HTR-8/SVneo (cell line): ENCODE data around the gene SLF1.

Experiments used
- DNase-seq: peaks from one replicate; pipeline ENCODE4 v3.0.0; 2011; ENCODE audit warnings: low spot score, mixed read lengths; ENCODE audit not compliant: insufficient read length
- FAIRE-seq: peaks from 2 replicates; lab custom pipeline; 2011; peaks lifted over from hg19 to GRCh38; lab: Jason Lieb, UNC

The SLF1 gene

DNA sequence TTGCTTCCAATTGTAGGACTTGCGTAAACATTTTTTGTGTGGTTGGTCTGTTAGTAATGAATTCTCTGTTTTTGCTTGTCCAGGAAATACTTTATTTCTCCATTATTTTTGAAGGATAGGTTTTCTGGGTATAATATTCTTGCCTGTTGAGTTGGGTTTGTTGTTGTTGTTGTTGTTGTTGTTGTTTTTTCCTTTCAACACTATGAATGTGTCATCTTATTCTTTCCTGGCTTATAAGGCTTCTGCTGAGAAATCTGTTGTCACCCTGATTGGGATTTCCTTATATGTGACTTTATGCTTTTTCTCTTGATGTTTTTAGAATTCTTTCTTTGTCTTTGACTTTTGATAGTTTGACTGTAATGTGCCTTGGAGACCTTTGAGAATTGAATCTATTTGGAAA is 39.8 kb downstream of the SLF1 start:
- no peak for FAIRE-seq
- DNase-seq = no peak

DNA sequence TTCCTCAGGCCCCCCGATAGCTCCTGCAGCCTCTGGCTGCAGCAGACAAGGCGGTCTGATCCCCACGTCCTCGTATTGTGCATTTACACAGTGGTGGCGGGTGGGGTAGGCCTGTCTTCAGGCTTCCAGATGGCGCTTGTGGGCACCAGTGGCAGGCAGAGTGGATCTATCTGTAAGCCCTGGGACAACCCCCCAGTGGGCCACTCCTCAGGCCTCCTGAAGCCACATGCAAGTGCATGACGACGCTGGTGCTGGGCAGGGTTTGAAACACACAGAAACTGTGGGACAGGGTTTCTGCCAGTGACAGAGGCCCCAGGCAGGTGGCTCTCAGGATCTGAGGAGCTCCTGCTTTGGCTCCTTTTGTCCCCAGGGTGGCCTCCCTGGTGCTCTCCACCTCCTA is 42.0 kb downstream of the SLF1 start:
- DNase-seq (no peak), FAIRE-seq (no peak)

DNA sequence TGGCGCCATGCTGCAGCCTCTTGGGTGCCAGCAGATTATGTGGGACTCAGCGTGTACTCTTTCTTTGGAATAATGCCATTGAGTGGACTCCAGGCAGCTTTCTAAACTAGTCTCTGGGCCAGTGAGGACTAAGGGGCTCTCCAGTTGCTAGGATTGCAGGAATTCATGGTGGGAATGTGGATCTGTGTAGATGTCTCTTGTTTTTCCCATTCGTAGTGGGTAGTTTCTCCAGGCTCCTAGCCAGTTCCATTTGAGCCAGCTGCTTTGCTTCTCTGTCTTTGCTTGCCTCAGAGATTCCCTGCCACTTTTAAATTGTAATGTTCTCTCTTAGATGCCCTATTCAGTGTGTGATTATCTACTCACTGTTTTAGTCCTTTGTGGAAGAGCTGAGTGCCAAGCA is 42.6 kb downstream of the SLF1 start:
- FAIRE-seq (no peak), DNase-seq (no peak)

DNA sequence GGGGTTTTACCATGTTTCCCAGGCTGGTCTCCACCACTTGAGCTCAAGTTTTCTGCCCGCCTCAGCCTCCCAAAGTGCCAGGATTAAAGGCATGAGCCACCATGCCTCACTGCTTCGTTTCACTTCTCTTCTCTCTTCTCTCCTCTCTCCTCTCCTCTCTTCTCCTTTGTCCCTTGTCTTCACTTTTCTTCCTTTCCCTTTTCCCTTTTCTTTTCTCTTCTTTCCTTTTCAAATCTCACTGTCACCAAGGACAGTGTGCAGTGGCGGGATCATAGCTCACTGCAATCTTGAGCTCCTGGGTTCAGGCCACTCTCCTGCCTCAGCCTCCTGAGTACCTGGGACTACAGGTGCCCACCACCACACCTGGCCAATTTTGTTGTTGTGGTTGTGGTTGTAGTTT is 49.5 kb downstream of the SLF1 start:
- no peak for FAIRE-seq

DNA sequence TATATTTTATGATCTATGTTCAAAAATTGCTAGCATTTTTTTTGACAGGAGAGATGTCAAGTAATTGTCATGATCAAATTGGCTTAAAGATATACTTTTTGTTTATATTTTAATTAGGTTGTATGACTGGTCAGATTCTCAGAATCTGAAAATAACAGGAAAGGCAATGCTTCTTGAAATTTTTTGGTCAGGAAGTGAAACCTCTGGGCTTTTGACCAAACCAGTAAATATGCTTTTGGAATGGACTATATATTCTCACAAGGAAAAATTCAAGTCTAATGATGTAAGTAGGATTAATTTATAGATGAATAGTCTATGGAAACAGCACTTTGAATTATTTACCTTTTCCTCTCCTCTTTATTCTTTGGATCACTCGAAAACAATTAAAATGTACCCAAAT is 52.3 kb downstream of the SLF1 start:
- DNase-seq (no peak), FAIRE-seq (no peak)

More for the DNA sequence above, 49.5 kb downstream of the SLF1 start:
- DNase-seq = no peak

DNA sequence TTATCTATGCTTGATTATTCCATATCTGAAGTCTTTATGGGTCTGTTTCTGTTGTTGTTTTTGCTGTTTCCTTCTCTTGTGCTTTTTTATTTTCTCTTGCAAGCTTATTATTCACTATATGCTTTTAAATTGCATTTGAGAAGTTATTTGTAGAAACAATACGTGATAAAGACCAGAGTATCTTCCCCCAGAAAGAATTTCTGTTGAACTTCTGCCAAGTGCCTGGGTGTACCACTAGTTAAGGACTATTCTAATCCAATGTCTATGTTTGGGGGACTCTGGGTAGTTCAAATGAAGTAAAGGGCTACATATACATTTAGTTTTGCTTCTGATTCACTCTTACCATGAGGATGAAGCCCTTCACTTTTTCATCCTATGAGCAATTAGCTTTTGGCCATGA is 54.3 kb downstream of the SLF1 start:
- FAIRE-seq = no peak
- DNase-seq = no peak

DNA sequence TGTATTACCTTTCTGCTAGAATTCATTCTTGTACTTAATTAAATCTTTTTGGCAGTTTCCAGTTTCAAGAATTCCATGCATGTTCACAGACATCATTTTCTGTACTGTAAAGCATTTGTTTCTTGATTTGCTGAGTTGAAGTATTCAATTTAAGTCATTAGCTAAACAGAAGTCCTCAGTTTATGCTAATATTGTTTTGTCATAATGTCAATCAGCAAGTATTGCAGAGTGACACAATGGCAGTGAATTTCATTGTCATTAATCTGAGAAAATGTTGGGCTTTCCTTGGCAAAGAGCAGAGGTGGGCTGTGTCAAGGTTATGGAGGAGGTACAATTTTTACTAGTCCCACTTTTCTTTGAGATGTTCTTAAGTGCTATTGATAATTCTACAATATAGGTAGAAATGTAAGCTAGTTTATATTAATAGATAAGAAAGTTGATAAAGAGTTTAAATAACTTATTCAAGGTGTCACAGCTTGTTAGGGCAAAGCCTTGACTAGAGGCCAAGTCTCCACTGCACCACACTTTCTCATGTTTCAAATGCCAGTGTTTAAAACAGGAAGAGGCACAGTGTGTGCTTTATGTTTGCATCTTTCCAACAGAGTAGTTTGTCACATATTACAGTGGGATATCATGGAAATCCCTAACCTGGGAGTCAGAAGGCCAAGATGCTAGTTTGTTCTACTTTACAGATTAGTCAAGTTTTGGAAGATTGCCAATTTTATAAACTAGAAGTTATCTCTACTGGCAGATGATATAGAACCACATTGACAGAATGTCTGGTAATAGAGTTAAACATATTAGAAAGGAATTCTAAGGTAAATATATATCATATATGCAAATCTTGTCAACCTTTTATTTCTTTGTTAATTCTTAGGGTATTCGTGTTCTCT is 56.3 kb downstream of the SLF1 start:
- FAIRE-seq = peak; percentile 40

DNA sequence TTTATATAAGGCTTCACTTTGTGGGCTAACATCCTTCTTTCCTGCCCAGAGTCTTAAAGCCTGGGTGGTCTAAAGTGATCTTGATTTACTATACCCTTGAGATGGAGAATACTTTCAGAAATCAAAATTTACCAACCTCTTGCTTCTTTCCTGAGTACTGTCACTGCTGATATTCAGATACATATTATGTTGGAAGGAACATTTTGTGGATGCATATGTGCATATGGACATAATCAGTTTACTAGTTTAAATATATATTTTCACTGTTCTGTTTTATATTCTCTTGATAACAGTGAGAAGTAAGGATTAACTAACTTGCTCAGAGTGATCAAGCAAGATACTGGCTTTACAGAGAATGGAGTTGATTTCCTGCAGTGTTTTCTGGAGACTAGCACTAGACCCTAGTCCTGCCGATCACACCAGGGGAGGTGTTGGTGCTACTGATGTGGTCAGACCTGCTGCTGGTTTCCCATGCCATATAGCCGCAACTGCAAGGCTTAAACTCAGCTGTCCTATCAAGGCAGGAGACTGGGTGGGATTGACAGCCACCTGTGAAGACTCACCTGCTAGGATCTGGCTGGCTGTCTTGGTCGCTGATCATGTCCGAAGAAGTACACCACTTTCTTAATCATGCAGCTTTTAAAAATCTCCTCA is 57.6 kb downstream of the SLF1 start:
- FAIRE-seq = no peak
- no peak for DNase-seq

More for the DNA sequence above, 56.3 kb downstream of the SLF1 start:
- no peak for DNase-seq

DNA sequence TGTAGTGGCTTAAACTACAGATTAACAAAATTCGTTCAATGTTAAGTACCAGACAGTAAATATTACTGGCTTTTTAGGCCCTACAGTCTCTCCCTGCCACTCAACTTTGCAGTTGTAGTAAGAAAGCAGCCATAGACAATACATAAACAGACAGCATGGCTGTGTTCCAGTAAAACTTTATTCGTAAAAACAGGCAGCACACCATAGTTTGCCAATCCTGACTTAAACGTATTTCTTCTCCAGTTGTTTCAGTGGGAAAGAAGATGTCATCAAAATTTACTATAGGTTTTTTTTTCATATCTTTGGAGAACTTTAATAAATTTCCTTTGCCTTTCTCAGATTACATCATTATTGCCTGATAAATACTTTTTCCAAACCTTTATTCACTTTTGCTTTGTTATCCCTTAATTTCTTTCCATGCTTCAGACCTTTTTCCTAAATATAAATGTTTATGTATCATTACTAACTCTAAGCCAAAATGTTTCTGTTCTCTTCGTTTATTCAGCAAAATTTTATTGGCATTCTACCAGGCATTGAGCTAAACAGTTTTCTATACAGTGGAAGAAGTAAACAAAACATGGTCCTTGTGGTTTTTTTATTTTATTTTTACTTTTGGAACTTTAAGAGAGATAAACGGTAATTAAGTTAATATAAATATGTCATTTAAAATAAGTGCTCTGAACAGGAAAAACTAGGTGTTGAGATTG is 64.5 kb downstream of the SLF1 start:
- FAIRE-seq = no peak

DNA sequence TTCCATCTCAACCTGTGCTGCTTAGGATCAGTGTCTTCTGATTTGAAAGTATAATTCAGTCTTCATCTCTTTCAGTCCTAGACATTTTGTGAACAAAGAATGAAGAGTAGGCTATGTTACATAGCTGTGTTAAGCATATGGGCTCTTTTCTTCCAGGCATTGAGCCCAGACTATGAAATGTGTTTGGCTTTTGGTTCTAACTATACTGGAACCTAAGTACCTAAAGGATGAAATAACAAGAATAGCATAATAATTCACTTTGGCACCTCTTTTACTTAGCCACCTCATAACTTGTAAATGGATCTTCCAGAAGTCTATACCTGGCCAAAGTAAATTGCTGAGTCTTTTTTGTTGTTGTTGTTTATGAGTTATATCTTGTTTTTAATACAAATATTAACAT is 71.4 kb downstream of the SLF1 start:
- no peak for FAIRE-seq
- DNase-seq = no peak

More for the DNA sequence above, 64.5 kb downstream of the SLF1 start:
- DNase-seq = no peak

DNA sequence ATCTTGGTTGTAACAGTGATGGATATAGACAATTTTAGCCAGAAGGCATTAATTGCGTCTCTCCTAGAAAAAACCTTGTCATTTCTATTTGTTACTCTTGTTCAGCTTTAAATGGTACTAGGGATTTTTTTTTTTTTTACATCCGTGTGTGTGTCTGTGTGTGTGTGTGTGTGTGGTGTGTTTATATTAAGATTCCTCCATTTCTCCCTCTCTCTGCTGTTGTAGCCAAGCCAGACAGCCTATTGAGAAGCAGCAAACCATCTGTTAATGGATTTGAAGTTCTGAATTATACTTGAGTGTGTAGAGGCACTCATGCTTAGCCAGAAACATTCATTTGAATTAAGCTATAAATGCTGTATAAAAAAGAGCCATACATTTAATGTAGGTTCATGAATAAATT is 72.3 kb downstream of the SLF1 start:
- FAIRE-seq (no peak), DNase-seq (no peak)

DNA sequence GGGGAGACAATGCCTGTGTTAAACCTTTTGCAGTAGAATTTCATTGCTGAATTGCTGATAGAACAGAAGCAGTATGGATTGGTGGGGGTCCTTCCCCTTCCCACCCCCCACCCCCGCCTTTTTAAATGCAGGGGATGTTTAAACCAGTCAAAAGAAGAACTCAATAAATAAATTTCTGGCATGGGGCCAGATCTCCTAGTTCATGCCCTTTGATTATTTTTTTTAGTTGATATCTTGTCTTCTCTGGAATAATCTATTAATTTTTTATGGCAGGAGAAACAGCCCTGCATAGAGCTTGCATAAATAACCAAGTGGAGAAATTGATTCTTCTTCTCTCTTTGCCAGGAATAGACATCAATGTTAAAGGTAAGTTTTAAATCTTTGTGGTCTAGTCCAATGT is 72.8 kb downstream of the SLF1 start:
- FAIRE-seq (no peak), DNase-seq (no peak)

DNA sequence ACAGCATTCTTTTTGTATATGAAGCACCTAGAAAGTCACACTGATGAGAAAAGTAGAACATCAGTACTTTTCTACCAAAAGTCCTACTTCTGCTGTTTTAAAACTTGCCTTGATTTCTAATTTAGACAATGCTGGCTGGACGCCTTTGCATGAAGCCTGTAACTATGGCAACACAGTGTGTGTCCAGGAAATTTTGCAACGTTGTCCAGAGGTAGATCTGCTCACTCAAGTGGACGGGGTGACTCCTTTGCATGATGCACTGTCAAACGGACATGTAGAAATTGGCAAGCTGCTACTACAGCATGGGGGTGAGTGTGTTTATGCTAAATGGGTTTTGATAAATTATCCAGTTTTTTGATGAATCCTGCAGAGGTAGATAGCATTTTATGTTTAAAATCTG is 73.5 kb downstream of the SLF1 start:
- DNase-seq = no peak
- no peak for FAIRE-seq

DNA sequence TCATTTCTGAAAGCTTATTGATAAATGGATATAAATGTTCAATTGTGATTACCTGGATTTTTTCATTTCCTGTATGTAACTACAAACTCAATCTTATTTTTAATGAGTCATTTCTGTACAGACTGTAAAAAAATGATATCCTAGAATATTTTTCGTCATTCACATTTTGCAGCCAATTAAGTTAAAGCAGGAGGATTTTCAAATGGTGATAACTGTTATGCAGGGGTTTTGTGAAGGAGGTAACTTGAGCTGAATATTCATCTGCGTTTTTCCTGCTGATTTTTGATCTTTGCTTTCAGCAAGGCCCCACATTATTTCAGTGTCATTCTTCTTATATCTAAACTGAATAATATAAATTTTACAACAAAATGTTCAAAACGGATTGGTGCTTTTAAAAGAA is 74.1 kb downstream of the SLF1 start:
- no peak for FAIRE-seq
- DNase-seq = no peak

DNA sequence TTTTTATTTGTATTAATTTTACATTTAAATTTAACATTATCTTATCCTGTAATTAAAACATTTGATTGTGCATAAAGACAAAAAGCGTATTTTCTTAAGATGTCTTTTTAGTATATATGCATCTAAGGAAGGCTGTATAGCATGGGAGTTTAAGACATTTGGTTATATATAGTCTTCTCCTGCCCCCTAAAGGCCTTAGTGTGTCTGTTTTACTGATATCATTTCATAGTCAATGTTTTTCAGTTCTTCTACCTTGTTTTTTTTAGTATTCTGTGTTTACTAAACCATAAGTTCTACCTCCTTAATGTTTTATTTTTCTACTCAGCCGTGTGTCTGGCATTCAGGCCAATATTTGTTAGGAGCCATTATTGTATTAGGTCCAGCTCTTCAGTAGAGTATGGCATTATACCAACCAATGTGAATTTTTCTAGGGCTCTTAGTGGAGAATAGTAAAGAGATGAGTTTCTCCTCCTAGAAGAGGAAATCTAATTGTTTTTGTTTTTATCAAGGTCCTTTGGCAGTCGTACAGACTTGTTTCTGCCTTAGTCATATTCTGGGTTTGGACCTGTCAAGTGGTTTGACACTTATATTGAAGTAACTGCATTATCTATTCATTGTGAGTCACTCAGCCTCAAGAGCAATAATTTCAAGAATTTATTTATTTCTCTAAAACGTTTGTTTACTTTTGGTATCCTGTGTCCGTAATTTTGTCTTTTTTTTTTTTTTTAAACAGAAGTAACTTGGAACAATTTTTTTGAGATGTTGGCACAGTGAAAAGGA is 74.8 kb downstream of the SLF1 start:
- FAIRE-seq (no peak), DNase-seq (peak; percentile 19)

DNA sequence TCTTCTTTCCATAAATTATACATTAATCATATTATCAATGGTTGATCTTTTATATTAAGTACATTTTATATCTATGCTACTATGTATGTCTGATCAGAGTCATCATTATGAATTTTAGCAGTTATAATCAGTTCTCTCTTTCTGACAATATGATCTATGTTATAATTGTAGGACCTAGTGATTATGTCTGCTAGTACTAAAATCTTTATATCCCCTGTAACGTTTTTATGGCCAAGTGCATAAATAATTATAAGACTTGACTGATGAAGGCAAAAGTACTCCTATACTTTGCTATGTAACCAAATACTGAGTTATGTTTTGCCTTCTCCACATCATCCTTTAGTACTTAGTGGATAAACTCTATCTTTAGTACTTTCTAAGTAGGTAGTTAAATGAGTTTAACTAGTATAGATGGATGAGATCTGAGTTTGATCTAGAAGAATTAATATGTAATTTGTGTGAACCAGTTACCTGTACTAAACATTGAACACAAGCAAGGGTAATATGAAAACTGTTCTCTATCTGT is 75.4 kb downstream of the SLF1 start:
- no peak for FAIRE-seq
- no peak for DNase-seq

DNA sequence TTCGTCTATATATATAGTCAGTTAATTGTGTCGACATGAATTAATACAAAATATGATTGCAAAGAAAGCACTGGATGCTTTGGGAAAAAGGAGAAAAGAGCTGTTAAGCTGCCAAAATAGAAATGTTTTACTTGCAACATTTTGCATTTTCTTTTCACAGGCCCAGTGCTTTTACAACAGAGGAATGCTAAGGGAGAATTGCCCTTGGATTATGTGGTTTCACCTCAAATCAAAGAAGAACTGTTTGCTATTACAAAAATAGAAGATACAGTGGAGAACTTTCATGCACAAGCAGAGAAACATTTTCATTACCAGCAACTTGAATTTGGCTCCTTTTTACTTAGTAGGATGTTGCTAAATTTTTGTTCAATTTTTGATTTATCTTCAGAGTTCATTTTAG is 76.2 kb downstream of the SLF1 start:
- FAIRE-seq (no peak), DNase-seq (no peak)

DNA sequence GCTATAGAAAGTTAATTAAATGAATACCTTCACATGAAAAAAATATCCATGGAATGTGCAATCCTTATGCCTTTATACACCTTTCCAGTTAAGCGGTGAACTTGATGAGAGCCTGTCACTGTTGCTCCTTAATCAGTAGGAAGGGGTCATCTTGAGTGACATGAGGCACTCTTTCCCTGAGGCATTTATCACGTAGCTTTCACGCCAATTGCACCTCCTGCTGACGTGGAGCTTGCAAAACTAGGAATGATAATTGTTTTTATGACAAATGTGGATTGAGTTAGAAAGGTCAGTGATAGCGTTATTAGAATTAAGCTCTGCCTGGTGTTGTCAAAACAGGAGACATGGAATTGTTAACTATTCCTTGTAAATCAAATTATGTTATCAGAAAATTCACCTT is 79.7 kb downstream of the SLF1 start:
- FAIRE-seq (no peak), DNase-seq (no peak)

DNA sequence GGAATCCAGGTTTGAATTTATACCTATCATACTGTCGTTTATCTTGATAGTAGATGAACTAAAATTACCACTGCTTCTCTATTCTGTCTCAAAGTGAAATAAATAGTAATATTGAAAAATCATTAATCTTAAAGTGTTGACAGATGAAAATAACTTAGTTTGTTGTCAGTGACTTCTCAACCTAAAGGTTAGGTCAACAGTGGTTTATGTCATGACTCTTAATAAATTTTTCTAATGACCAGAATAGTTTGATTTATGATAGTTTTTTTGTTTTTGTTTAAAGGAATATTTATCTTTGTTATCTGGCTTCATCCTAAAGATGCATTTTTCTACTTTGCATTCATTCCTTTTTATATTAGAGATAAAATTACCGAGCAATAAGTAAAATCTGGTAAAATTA is 81.1 kb downstream of the SLF1 start:
- no peak for FAIRE-seq
- no peak for DNase-seq

DNA sequence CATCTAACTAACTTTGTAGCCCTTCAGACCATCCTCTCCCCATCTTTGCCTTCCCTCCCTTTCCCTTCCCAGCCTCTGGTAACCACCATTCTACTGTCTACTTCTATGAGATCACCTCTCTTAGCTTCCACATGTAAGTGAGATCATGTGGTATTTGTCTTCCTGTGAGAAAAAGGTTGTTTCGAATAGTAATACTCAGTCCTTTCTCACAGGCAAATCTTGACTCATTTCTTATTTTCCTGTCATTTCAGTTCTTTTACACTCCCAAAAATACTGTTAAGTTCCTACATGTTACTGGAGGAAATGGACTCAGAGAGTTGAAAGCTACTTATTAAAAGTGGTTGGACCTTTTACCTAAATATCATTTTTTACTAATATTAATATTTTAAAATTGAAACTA is 82.1 kb downstream of the SLF1 start:
- FAIRE-seq (no peak), DNase-seq (no peak)
